Neural cell (in vitro differentiated cells): Measurements from ENCODE around the gene PPM1G.

Source experiments
- CTCF ChIP-seq: fragments of 450-650 bp; IDR thresholded peaks from 2 replicates; pipeline ENCODE4 v1.5.1; 2014; ENCODE audit warnings: antibody characterized with exemption, mild to moderate bottlenecking, moderate library complexity; ENCODE audit not compliant: poor library complexity, severe bottlenecking
- EP300 ChIP-seq: fragments of 450-650 bp; conservative IDR thresholded peaks from 2 replicates; pipeline ENCODE4 v1.6.1; 2014; ENCODE audit warnings: antibody characterized with exemption, mild to moderate bottlenecking, moderate library complexity; ENCODE audit not compliant: poor library complexity, severe bottlenecking
- EZH2 ChIP-seq: fragments of 200-600, 300-800 bp; shearing (Covaris generic), sonication (generic); IDR thresholded peaks from 2 replicates; pipeline ENCODE4 v1.6.1; 2014; ENCODE audit warnings: antibody characterized with exemption, low read length, borderline replicate concordance, mild to moderate bottlenecking; ENCODE audit not compliant: insufficient read depth, poor library complexity, severe bottlenecking
- POLR2AphosphoS5 ChIP-seq: IDR thresholded peaks from 2 replicates; pipeline ENCODE4 v1.6.1; 2012
- REST ChIP-seq: IDR thresholded peaks from 2 replicates; pipeline ENCODE4 v1.6.1; 2012; ENCODE audit warnings: borderline replicate concordance

DNA sequence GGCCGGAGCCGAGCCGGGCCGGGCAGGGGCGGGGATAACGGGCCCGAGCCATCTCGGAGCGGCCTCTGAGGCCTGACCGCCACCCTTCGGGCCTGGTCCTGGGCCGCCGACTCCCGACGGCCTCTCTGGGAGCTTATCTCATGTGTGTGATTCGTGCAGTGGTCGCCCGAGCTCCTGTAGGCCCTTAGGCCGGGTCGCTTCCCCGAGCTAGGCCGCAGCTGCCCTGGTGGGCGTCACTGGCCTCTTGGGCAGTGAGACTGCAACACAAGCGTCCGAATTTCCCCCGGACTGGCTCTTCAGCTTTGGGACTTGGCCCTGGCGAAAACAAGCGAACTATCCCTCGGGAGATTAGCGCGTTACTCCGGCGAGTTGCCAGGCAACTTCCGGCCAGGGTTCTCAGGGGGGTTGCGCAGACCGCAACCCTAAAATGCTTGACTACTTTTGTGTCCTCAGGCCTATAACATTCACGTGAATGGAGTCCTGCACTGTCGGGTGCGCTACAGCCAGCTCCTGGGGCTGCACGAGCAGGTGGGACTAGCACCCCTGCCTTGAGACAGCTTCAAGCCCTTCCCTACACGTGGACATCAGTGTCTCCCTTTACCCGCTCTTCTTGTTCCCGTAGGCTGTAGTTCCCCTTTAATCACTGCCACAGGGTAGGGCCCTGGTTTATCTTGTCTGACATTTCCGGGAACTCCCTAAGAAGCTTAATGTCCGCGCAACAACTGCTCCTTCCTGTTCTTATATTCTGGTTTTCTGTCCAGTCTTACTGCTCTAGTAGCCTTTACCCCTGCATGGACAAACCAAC lies 38.4 kb downstream of the PPM1G start:
- no peak for TF ChIP-seq CTCF
- TF ChIP-seq EZH2, result no peak
- no peak for TF ChIP-seq EP300
- TF ChIP-seq REST, result peak; percentile 9
- TF ChIP-seq POLR2AphosphoS5, result no peak
